Suprapubic skin (tissue), 4 donors: ENCODE results near the gene RHBDL2. TPM values are rescaled to one million over a fixed set of nuclear protein-coding genes. Genes with fewer than 3 reads are reported as not detected.

ENCODE experiments used
- DNase-seq, 2 donors: peaks; one replicate each; pipeline ENCODE4 v3.0.0-alpha.2; 2019; ENCODE audit warnings: low spot score in 2 of 2
- H3K27ac ChIP-seq: fragments of 200-600 bp; sonication (generic); one replicate; pipeline ENCODE4 v1.5.1; 2019
- H3K27me3 ChIP-seq: fragments of 200-600 bp; sonication (generic); one replicate; pipeline ENCODE4 v1.5.1; 2019
- H3K36me3 ChIP-seq: fragments of 200-600 bp; sonication (generic); one replicate; pipeline ENCODE4 v1.5.1; 2019
- H3K4me1 ChIP-seq: fragments of 200-600 bp; sonication (generic); one replicate; pipeline ENCODE4 v1.5.1; 2019
- H3K4me3 ChIP-seq: fragments of 200-600 bp; sonication (generic); one replicate; pipeline ENCODE4 v1.5.1; 2019; ENCODE audit warnings: mild to moderate bottlenecking
- H3K9me3 ChIP-seq: fragments of 200-600 bp; sonication (generic); one replicate; pipeline ENCODE4 v1.5.1; 2019
- CTCF ChIP-seq, 2 donors: fragments of 200-600 bp in 1 of 2; fragments of 450-650 bp in 1 of 2; sonication (generic) in 1 of 2; IDR thresholded peaks; one replicate each; pipeline ENCODE4 v1.5.1; 2016 to 2019; ENCODE audit warnings: antibody characterized with exemption in 2 of 2, mild to moderate bottlenecking in 1 of 2, moderate library complexity in 1 of 2
- EP300 ChIP-seq: sonication (generic); formaldehyde crosslinking; IDR thresholded peaks from one replicate; pipeline ENCODE4 v1.6.1; 2017; ENCODE audit warnings: antibody characterized with exemption
- POLR2A ChIP-seq, 2 donors: fragments of 450-650 bp; IDR thresholded peaks; one replicate each; pipeline ENCODE4 v1.6.1; 2017; ENCODE audit warnings: antibody characterized with exemption in 2 of 2, mild to moderate bottlenecking in 2 of 2, moderate library complexity in 2 of 2
- POLR2AphosphoS5 ChIP-seq, 3 donors: sonication (generic); formaldehyde crosslinking; IDR thresholded peaks; one replicate each; pipeline ENCODE4 v1.6.1; 2017; ENCODE audit warnings: antibody characterized with exemption in 3 of 3
- WGBS: methylation state at CpG from one replicate; pipeline ENCODE4 v1.1.5; 2018; 5-methylcytosine and 5-hydroxymethylcytosine counted together
- total RNA-seq, 4 donors: library from RNA; depleted of rRNA; stranded (reverse); fragments of >200 nt; gene quantifications; one replicate each; pipeline ENCODE4 v1.1.0, GENCODE V29; 2016

The RHBDL2 gene
- total RNA-seq, 4 donors from 2014 or later = 5.9 to 26.6 (median 10.8) TPM

DNA sequence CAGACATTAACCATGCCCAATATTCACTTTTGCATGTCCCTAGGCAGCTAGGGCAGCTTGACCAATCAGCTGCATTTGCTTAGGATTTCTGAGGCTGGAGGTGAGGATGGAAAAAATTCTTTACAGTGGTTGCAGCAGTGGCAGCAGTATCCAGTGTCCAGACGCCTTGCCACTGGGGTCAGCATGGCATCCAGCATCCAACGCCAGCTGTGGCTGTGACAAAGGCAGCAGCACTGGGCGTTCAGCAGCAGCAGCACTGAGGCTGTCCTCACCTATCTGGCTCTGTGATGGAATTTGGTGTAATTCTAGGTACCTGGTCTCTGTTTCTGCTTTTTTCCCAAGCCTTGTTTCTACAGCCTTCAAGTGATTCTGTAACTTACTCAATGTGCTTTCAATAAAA, 15.5 kb downstream of the RHBDL2 start:
- Histone ChIP-seq H3K9me3 (no peaks in the 10 kb centered on the region), H3K4me1 (no peaks in the 10 kb centered on the region), H3K27ac (no peak overlapping the region), H3K27me3 (no peaks in the 10 kb centered on the region), H3K36me3 (no peaks in the 10 kb centered on the region), H3K4me3 (no peak overlapping the region)
- WGBS = 81% methylated on average over 3 of the region's 3 CpGs
- no peak for TF ChIP-seq EP300
- no peak for DNase-seq

DNA sequence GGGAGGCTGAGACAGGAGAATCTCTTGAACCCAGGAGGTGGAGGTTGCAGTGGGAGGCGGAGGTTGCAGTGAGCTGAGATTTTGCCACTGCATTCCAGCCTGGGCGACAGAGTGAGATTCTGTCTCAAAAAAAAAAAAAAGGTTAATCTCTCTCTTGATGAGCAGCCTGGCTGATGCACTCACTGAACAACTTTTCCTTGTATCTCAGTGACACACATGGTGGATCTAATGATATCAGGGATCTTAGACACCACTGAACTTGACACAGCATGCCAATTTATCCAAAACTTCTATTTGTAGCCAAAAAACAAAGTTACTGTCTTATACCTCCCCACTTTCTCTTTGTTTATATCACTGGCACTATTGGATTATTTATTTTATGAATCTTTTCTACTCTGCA, 16.2 kb downstream of the RHBDL2 start:
- 95% methylated on average over 2 of the region's 2 CpGs for WGBS
- no peaks in the 10 kb centered on the region for H3K36me3 ChIP-seq
- H3K4me3 ChIP-seq = no peak overlapping the region
- H3K27me3 ChIP-seq = no peaks in the 10 kb centered on the region
- no peak for TF ChIP-seq EP300
- TF ChIP-seq POLR2AphosphoS5 (IDR thresholded peaks at IDR 0.05) = no peak
- TF ChIP-seq CTCF (IDR thresholded peaks at IDR 0.05) = no peak
- TF ChIP-seq POLR2A (IDR thresholded peaks at IDR 0.05) = no peak
- H3K9me3 ChIP-seq = no peaks in the 10 kb centered on the region
- no peak overlapping the region for H3K27ac ChIP-seq
- no peak for DNase-seq
- no peaks in the 10 kb centered on the region for H3K4me1 ChIP-seq

DNA sequence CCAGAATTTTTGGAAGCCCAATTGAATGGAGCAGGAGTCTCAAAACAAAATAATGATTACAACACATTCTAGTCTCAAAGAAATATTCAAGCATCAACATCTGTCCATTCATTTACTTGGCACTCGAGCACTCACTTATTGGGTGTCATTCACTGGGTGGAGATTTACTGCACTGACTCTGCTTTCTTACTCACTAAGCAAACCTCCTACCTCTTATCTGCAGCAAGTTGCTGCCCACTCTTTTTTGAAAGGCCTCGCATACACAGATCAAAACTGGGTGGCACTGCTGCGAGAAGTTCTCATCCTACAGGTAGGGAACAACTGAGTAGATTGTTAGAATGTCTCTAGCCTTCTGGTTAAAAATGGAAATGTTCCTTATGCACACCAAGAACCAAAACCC, 18.0 kb downstream of the RHBDL2 start:
- no peak overlapping the region for H3K27ac ChIP-seq
- no peak for TF ChIP-seq POLR2A (IDR thresholded peaks at IDR 0.05)
- TF ChIP-seq CTCF (IDR thresholded peaks at IDR 0.05) = no peak
- TF ChIP-seq EP300 = no peak
- no peak for TF ChIP-seq POLR2AphosphoS5 (IDR thresholded peaks at IDR 0.05)

DNA sequence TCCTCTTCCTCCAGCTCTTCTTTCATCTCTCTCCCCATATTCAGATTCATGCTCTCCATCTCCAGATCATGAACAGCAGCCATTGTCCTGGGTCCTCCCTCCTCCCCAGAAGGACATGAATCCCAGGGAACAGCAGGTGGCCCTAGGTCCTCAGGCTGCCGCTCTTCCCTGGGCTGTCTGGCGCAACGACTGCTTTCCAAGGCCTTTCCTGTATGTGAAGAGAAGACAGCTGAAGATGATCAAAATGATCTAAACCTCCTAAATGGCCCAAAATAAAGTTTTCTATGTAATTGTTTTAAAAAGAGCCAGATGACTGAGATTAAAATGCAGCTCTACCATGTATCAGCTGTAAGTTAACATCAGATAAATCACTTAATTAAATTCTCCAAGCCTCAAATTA, 22.5 kb downstream of the RHBDL2 start:
- H3K27me3 ChIP-seq = no peaks in the 10 kb centered on the region
- DNase-seq = no peak

More for the DNA sequence above, 18.0 kb downstream of the RHBDL2 start:
- 74% methylated on average over 3 of the region's 3 CpGs for WGBS
- Histone ChIP-seq H3K4me1 (no peaks in the 10 kb centered on the region), H3K9me3 (no peaks in the 10 kb centered on the region), H3K27me3 (no peaks in the 10 kb centered on the region), H3K36me3 (no peaks in the 10 kb centered on the region), H3K4me3 (no peak overlapping the region)
- DNase-seq = no peak

GRCh38 chr1:38918568-38918967, 23.1 kb downstream of the RHBDL2 start:
- no peak for DNase-seq

More for the DNA sequence above, 22.5 kb downstream of the RHBDL2 start:
- no peak overlapping the region for H3K27ac ChIP-seq
- H3K4me3 ChIP-seq = no peak overlapping the region
- peaks cover 6% of the 10 kb centered on the region for H3K36me3 ChIP-seq
- no peaks in the 10 kb centered on the region for H3K4me1 ChIP-seq
- no peak for TF ChIP-seq POLR2A (IDR thresholded peaks at IDR 0.05)
- no peak for TF ChIP-seq POLR2AphosphoS5 (IDR thresholded peaks at IDR 0.05)
- no peak for TF ChIP-seq CTCF (IDR thresholded peaks at IDR 0.05)
- TF ChIP-seq EP300 = no peak
- H3K9me3 ChIP-seq = no peaks in the 10 kb centered on the region
- 73% methylated on average over 3 of the region's 3 CpGs for WGBS

More at GRCh38 chr1:38918568-38918967, 23.1 kb downstream of the RHBDL2 start:
- WGBS = 72% methylated on average over 5 of the region's 5 CpGs
- H3K36me3 ChIP-seq = peaks cover 6% of the 10 kb centered on the region
- H3K27ac ChIP-seq = no peak overlapping the region
- no peaks in the 10 kb centered on the region for H3K9me3 ChIP-seq
- TF ChIP-seq POLR2AphosphoS5 (IDR thresholded peaks at IDR 0.05) (no peak), CTCF (IDR thresholded peaks at IDR 0.05) (no peak), EP300 (no peak), POLR2A (IDR thresholded peaks at IDR 0.05) (no peak)
- no peaks in the 10 kb centered on the region for H3K4me1 ChIP-seq
- no peaks in the 10 kb centered on the region for H3K27me3 ChIP-seq
- no peak overlapping the region for H3K4me3 ChIP-seq
